ENCODE measurements around the gene HOXA11.

HOXA11 gene

GRCh38 chr7:27202018-27202861 lies 17.2 kb upstream of the HOXA11 start:
- TF ChIP-seq POLR2A (IDR thresholded peaks at IDR 0.05; ENCODE audit: low read depth, low read length): no peak
- no peak for DNase-seq (ENCODE audit: insufficient read length, low spot score)
- FAIRE-seq: no peak

- FAIRE-seq (no peak), DNase-seq (ENCODE audit: insufficient read length, low spot score) (no peak)
- TF ChIP-seq POLR2A (IDR thresholded peaks at IDR 0.05; ENCODE audit: low read depth, low read length): no peak
Measured at GRCh38 chr7:27201580-27202017, 16.6 kb upstream of the HOXA11 start.

GRCh38 chr7:27200761-27201579 lies 15.9 kb upstream of the HOXA11 start:
- FAIRE-seq: no peak

GRCh38 chr7:27199849-27200760 lies 15.1 kb upstream of the HOXA11 start, which contains the start of gene HOXA13:
Gene HOXA13 (minus strand): TSS chr7:27200091. CDS start chr7:27200077, 14 bp downstream.
- FAIRE-seq: no peak
- no peak for DNase-seq (ENCODE audit: insufficient read length, low spot score)
- peak; percentile 42 for TF ChIP-seq POLR2A (IDR thresholded peaks at IDR 0.05; ENCODE audit: low read depth, low read length)

More at GRCh38 chr7:27200761-27201579, 15.9 kb upstream of the HOXA11 start:
- no peak for TF ChIP-seq POLR2A (IDR thresholded peaks at IDR 0.05; ENCODE audit: low read depth, low read length)
- DNase-seq (ENCODE audit: insufficient read length, low spot score): no peak

GRCh38 chr7:27198871-27199801 lies 14.1 kb upstream of the HOXA11 start:
- DNase-seq (ENCODE audit: insufficient read length, low spot score) (no peak), FAIRE-seq (no peak)
- TF ChIP-seq POLR2A (IDR thresholded peaks at IDR 0.05; ENCODE audit: low read depth, low read length): no peak

GRCh38 chr7:27198138-27198841 lies 13.3 kb upstream of the HOXA11 start:
- TF ChIP-seq POLR2A (IDR thresholded peaks at IDR 0.05; ENCODE audit: low read depth, low read length): no peak
- DNase-seq (ENCODE audit: insufficient read length, low spot score) (no peak), FAIRE-seq (no peak)

- no peak for TF ChIP-seq POLR2A (IDR thresholded peaks at IDR 0.05; ENCODE audit: low read depth, low read length)
- no peak for FAIRE-seq
- no peak for DNase-seq (ENCODE audit: insufficient read length, low spot score)
Measured at GRCh38 chr7:27197137-27198042, 12.4 kb upstream of the HOXA11 start.

GRCh38 chr7:27196287-27196767 lies 11.3 kb upstream of the HOXA11 start:
- TF ChIP-seq POLR2A (IDR thresholded peaks at IDR 0.05; ENCODE audit: low read depth, low read length): no peak
- peak; percentile 75 for FAIRE-seq
- DNase-seq (ENCODE audit: insufficient read length, low spot score): peak; percentile 95

- FAIRE-seq (no peak), DNase-seq (ENCODE audit: insufficient read length, low spot score) (no peak)
- TF ChIP-seq POLR2A (IDR thresholded peaks at IDR 0.05; ENCODE audit: low read depth, low read length): no peak
Measured at GRCh38 chr7:27194686-27195379, 9.8 kb upstream of the HOXA11 start.

GRCh38 chr7:27194002-27194352 lies 8.9 kb upstream of the HOXA11 start:
- DNase-seq (ENCODE audit: insufficient read length, low spot score) (no peak), FAIRE-seq (no peak)
- no peak for TF ChIP-seq POLR2A (IDR thresholded peaks at IDR 0.05; ENCODE audit: low read depth, low read length)

Measured in H54 (cell line).